Cardiac muscle cell (in vitro differentiated cells and primary cell): ENCODE results near the gene BMPR1B. TPM values are rescaled to one million over a fixed set of nuclear protein-coding genes. Genes with fewer than 3 reads are reported as not detected.

Experiments used
- DNase-seq, 2 donors: peaks; one replicate each; pipeline versions ENCODE4 v3.0.0 to v3.0.0-alpha.2; 2010 to 2017; ENCODE audit warnings: low read depth in 1 of 2, low spot score in 1 of 2
- H3K27ac ChIP-seq: fragments of 200-600 bp; sonication (generic); 2 replicates; pipeline ENCODE4 v1.5.1; 2016
- H3K27me3 ChIP-seq: fragments of 200-600 bp; sonication (generic); 2 replicates; pipeline ENCODE4 v1.6.0; 2016; ENCODE audit warnings: control low read depth
- H3K36me3 ChIP-seq: fragments of 200-600 bp; sonication (generic); 2 replicates; pipeline ENCODE4 v1.5.1; 2016; ENCODE audit warnings: control low read depth
- H3K4me1 ChIP-seq: fragments of 200-600 bp; sonication (generic); 2 replicates; pipeline ENCODE4 v1.8.1; 2017; ENCODE audit warnings: low read depth, mild to moderate bottlenecking, mixed run types
- H3K4me3 ChIP-seq: fragments of 200-600 bp; sonication (generic); 2 replicates; pipeline ENCODE4 v1.5.1; 2016; ENCODE audit warnings: mild to moderate bottlenecking
- H3K9me3 ChIP-seq: fragments of 200-600 bp; sonication (generic); 2 replicates; pipeline ENCODE4 v1.5.1; 2017; ENCODE audit warnings: low read depth, mild to moderate bottlenecking, control low read depth
- CTCF ChIP-seq: IDR thresholded peaks from 2 replicates; pipeline ENCODE4 v1.5.1; 2012; ENCODE audit warnings: low read depth, mild to moderate bottlenecking, low read length
- polyA plus RNA-seq: library from polyadenylated mRNA; unstranded; fragments of >200 nt; fragmentation: Nextera tagmentation; extraction: Ambion mirVana; gene quantifications from 2 replicates; pipeline ENCODE4 v1.2.1, GENCODE V29; 2016
- total RNA-seq: library from RNA; depleted of rRNA; stranded (reverse); fragments of >200 nt; gene quantifications from 2 replicates; pipeline ENCODE4 v1.2.3, GENCODE V29; 2016

Gene BMPR1B
- total and polyA plus RNA-seq, 2 experiments from 2014 or later: 0.53 to 1.8 TPM

- Histone ChIP-seq H3K27me3 (peaks cover 96% of the 10 kb centered on the region), H3K4me1 (no peaks in the 10 kb centered on the region), H3K36me3 (no peaks in the 10 kb centered on the region), H3K27ac (no peak overlapping the region), H3K4me3 (peak overlapping the region; percentile 37), H3K9me3 (no peaks in the 10 kb centered on the region)
- no peak for TF ChIP-seq CTCF
- DNase-seq: peak in 1 of 2 donors; percentile 22
Measured at GRCh38 chr4:94758141-94758699, 465 bp downstream of the BMPR1B start.

GRCh38 chr4:94758700-94759399 is 1.1 kb downstream of the BMPR1B start:
- H3K27me3 ChIP-seq: peaks cover 94% of the 10 kb centered on the region
- peak in 1 of 2 donors; percentile 23 for DNase-seq
- no peaks in the 10 kb centered on the region for H3K4me1 ChIP-seq
- no peaks in the 10 kb centered on the region for H3K9me3 ChIP-seq
- H3K27ac ChIP-seq: no peak overlapping the region
- TF ChIP-seq CTCF: no peak
- peak overlapping the region; percentile 37 for H3K4me3 ChIP-seq
- no peaks in the 10 kb centered on the region for H3K36me3 ChIP-seq

GRCh38 chr4:94759767-94760211 is 2.0 kb downstream of the BMPR1B start:
- TF ChIP-seq CTCF: no peak
- no peak for DNase-seq
- H3K4me3 ChIP-seq: no peak overlapping the region
- H3K4me1 ChIP-seq: no peaks in the 10 kb centered on the region
- H3K27ac ChIP-seq: no peak overlapping the region
- no peaks in the 10 kb centered on the region for H3K36me3 ChIP-seq
- no peaks in the 10 kb centered on the region for H3K9me3 ChIP-seq
- H3K27me3 ChIP-seq: peaks cover 86% of the 10 kb centered on the region

- no peak overlapping the region for H3K27ac ChIP-seq
- no peak for DNase-seq
- H3K36me3 ChIP-seq: no peaks in the 10 kb centered on the region
- peaks cover 61% of the 10 kb centered on the region for H3K27me3 ChIP-seq
- no peak overlapping the region for H3K4me3 ChIP-seq
- no peak for TF ChIP-seq CTCF
- H3K4me1 ChIP-seq: no peaks in the 10 kb centered on the region
- no peaks in the 10 kb centered on the region for H3K9me3 ChIP-seq
Measured at GRCh38 chr4:94762326-94762725, 4.6 kb downstream of the BMPR1B start.

- Histone ChIP-seq H3K9me3 (no peaks in the 10 kb centered on the region), H3K27me3 (peaks cover 56% of the 10 kb centered on the region), H3K4me1 (no peaks in the 10 kb centered on the region), H3K27ac (no peak overlapping the region), H3K4me3 (no peak overlapping the region), H3K36me3 (no peaks in the 10 kb centered on the region)
- DNase-seq: no peak
- no peak for TF ChIP-seq CTCF
Measured at GRCh38 chr4:94763005-94763404, 5.2 kb downstream of the BMPR1B start.
